IPS-18a (cell line): ENCODE results near the gene PPP1R15A.
"Not testable (repeated sequence)": the region's sequence is repeated elsewhere in the genome, so short reads cannot be mapped to it uniquely, and the experiment has no call there.

Experiments
- H3K27ac ChIP-seq: one replicate; pipeline ENCODE4 v1.5.1; 2013; ENCODE audit warnings: low read length
- H3K27me3 ChIP-seq: one replicate; pipeline ENCODE4 v1.6.1; 2013; ENCODE audit warnings: mild to moderate bottlenecking, low read length; ENCODE audit not compliant: control insufficient read depth, insufficient read depth
- H3K36me3 ChIP-seq: one replicate; pipeline ENCODE4 v1.6.1; 2013; ENCODE audit warnings: low read depth, low read length; ENCODE audit not compliant: control insufficient read depth
- H3K4me1 ChIP-seq: one replicate; pipeline ENCODE4 v1.6.1; 2013; ENCODE audit warnings: low read depth, low read length; ENCODE audit not compliant: control insufficient read depth
- H3K4me3 ChIP-seq: one replicate; pipeline ENCODE4 v1.5.1; 2013; ENCODE audit warnings: low read length
- H3K9ac ChIP-seq: one replicate; pipeline ENCODE4 v1.6.1; 2013; ENCODE audit warnings: mild to moderate bottlenecking, low read length, moderate library complexity
- H3K9me3 ChIP-seq: one replicate; pipeline ENCODE4 v1.6.1; 2013; ENCODE audit warnings: low read depth, low read length; ENCODE audit not compliant: control insufficient read depth

Gene PPP1R15A

GRCh38 chr19:48887861-48888612 is 15.8 kb downstream of the PPP1R15A start:
- no peaks in the 10 kb centered on the region for H3K27me3 ChIP-seq
- no peak overlapping the region for H3K9ac ChIP-seq
- no peaks in the 10 kb centered on the region for H3K4me1 ChIP-seq
- no peak overlapping the region for H3K4me3 ChIP-seq
- no peaks in the 10 kb centered on the region for H3K9me3 ChIP-seq
- H3K27ac ChIP-seq = no peak overlapping the region
- no peaks in the 10 kb centered on the region for H3K36me3 ChIP-seq

GRCh38 chr19:48889496-48889895 is 17.3 kb downstream of the PPP1R15A start:
- H3K4me3 ChIP-seq, H3K4me1 ChIP-seq, H3K36me3 ChIP-seq, H3K9me3 ChIP-seq, H3K9ac ChIP-seq, H3K27me3 ChIP-seq, H3K27ac ChIP-seq: not testable (repeated sequence)

- H3K27me3 ChIP-seq = no peaks in the 10 kb centered on the region
- no peaks in the 10 kb centered on the region for H3K4me1 ChIP-seq
- no peak overlapping the region for H3K9ac ChIP-seq
- no peaks in the 10 kb centered on the region for H3K9me3 ChIP-seq
- H3K27ac ChIP-seq = no peak overlapping the region
- no peak overlapping the region for H3K4me3 ChIP-seq
- H3K36me3 ChIP-seq = no peaks in the 10 kb centered on the region
Observed at GRCh38 chr19:48890551-48890950, 18.3 kb downstream of the PPP1R15A start.

- no peaks in the 10 kb centered on the region for H3K4me1 ChIP-seq
- no peaks in the 10 kb centered on the region for H3K27me3 ChIP-seq
- no peaks in the 10 kb centered on the region for H3K9me3 ChIP-seq
- no peaks in the 10 kb centered on the region for H3K36me3 ChIP-seq
- H3K27ac ChIP-seq = no peak overlapping the region
- no peak overlapping the region for H3K4me3 ChIP-seq
- no peak overlapping the region for H3K9ac ChIP-seq
Observed at GRCh38 chr19:48895226-48895625, 23.0 kb downstream of the PPP1R15A start.

GRCh38 chr19:48896191-48896720 is 24.0 kb downstream of the PPP1R15A start:
- Histone ChIP-seq H3K9me3 (no peaks in the 10 kb centered on the region), H3K27me3 (no peaks in the 10 kb centered on the region), H3K4me1 (no peaks in the 10 kb centered on the region), H3K27ac (no peak overlapping the region), H3K9ac (no peak overlapping the region), H3K4me3 (no peak overlapping the region), H3K36me3 (no peaks in the 10 kb centered on the region)

GRCh38 chr19:48897181-48897580 is 25.0 kb downstream of the PPP1R15A start:
- Histone ChIP-seq H3K27me3 (no peaks in the 10 kb centered on the region), H3K9ac (no peak overlapping the region), H3K27ac (no peak overlapping the region), H3K9me3 (no peaks in the 10 kb centered on the region), H3K36me3 (no peaks in the 10 kb centered on the region), H3K4me1 (no peaks in the 10 kb centered on the region), H3K4me3 (no peak overlapping the region)

GRCh38 chr19:48899386-48899749 is 27.1 kb downstream of the PPP1R15A start:
- H3K9me3 ChIP-seq, H3K4me1 ChIP-seq, H3K27me3 ChIP-seq, H3K27ac ChIP-seq, H3K36me3 ChIP-seq: not testable (repeated sequence)
- Histone ChIP-seq H3K4me3 (peak overlapping the region; percentile 83), H3K9ac (peak overlapping the region; percentile 66)

GRCh38 chr19:48899781-48900476 is 27.7 kb downstream of the PPP1R15A start, which contains the start of gene NUCB1:
Gene NUCB1, plus strand, starts transcription at chr19:48900312. Its CDS starts 485 bp downstream, at chr19:48900797.
- no peak within 1 kb of the TSS for H3K27ac ChIP-seq
- peak within 1 kb of the TSS; percentile 66 for H3K9ac ChIP-seq
- H3K36me3 ChIP-seq = no peaks in the 10 kb centered on the region
- H3K27me3 ChIP-seq = no peaks in the 10 kb centered on the region
- H3K4me3 ChIP-seq = peak within 1 kb of the TSS; percentile 83
- H3K9me3 ChIP-seq = no peaks in the 10 kb centered on the region
- no peaks in the 10 kb centered on the region for H3K4me1 ChIP-seq

- no peaks in the 10 kb centered on the region for H3K27me3 ChIP-seq
- H3K4me3 ChIP-seq = peak overlapping the region; percentile 83
- H3K36me3 ChIP-seq = no peaks in the 10 kb centered on the region
- H3K9me3 ChIP-seq = no peaks in the 10 kb centered on the region
- H3K4me1 ChIP-seq = no peaks in the 10 kb centered on the region
- H3K27ac ChIP-seq = no peak overlapping the region
- H3K9ac ChIP-seq = peak overlapping the region; percentile 66
Observed at GRCh38 chr19:48900477-48901406, 28.5 kb downstream of the PPP1R15A start.

GRCh38 chr19:48902291-48902690 is 30.1 kb downstream of the PPP1R15A start:
- not testable (repeated sequence) for H3K27ac ChIP-seq, H3K27me3 ChIP-seq, H3K4me1 ChIP-seq, H3K36me3 ChIP-seq, H3K4me3 ChIP-seq, H3K9me3 ChIP-seq, H3K9ac ChIP-seq

GRCh38 chr19:48903788-48904187 is 31.6 kb downstream of the PPP1R15A start:
- H3K9ac ChIP-seq, H3K4me1 ChIP-seq, H3K27ac ChIP-seq, H3K27me3 ChIP-seq, H3K36me3 ChIP-seq, H3K4me3 ChIP-seq, H3K9me3 ChIP-seq: not testable (repeated sequence)
